K562 (cell line): Measurements from ENCODE around the gene TNRC6B. TPM values are rescaled to one million over a fixed set of nuclear protein-coding genes. Genes with fewer than 3 reads are reported as not detected.

Experiments used
- ATF3 ChIP-seq, 2 experiments: fragments of 450-650 bp in 1 of 2; sonication (generic) in 1 of 2; formaldehyde crosslinking in 1 of 2; IDR thresholded peaks in 1 of 2; conservative IDR thresholded peaks in 1 of 2; 2 replicates each; pipeline versions ENCODE4 v1.6.1 to v1.8.1; 2016 to 2023; ENCODE audit warnings: mild to moderate bottlenecking in 2 of 2, moderate library complexity in 2 of 2, inconsistent platforms in 1 of 2, missing genetic modification reagents in 1 of 2
- BCOR ChIP-seq: fragments of 450-650 bp; IDR thresholded peaks from 2 replicates; pipeline ENCODE4 v1.6.1; 2016
- BRD9 ChIP-seq: fragments of 450-650 bp; IDR thresholded peaks from 2 replicates; pipeline ENCODE4 v1.6.1; 2018; ENCODE audit warnings: low read depth; ENCODE audit not compliant: partially characterized antibody
- E2F8 ChIP-seq: fragments of 450-650 bp; IDR thresholded peaks from 2 replicates; pipeline ENCODE4 v1.7.1; 2018; ENCODE audit warnings: mild to moderate bottlenecking, low read depth; ENCODE audit not compliant: partially characterized antibody
- FOXA3 ChIP-seq, 2 experiments: fragments of 450-650 bp in 1 of 2; sonication (generic) in 1 of 2; formaldehyde crosslinking; IDR thresholded peaks in 1 of 2; conservative IDR thresholded peaks in 1 of 2; 2 replicates each; pipeline versions ENCODE4 v1.4.0 to v1.8.0; 2020 to 2022; ENCODE audit warnings: mild to moderate bottlenecking in 2 of 2, missing genetic modification reagents in 1 of 2
- HMG20B ChIP-seq: fragments of 250-450 bp; sonication (Bioruptor Pico); IDR thresholded peaks from 2 replicates; pipeline ENCODE4 v1.5.0; 2021; ENCODE audit warnings: mild to moderate bottlenecking
- JUND ChIP-seq, 2 experiments: IDR thresholded peaks; 2 replicates in 1 of 2; 3 replicates in 1 of 2; pipeline ENCODE4 v1.6.1; 2011; ENCODE audit warnings: borderline replicate concordance in 2 of 2, low read depth in 2 of 2, low read length in 2 of 2, improper control_type of control experiment in 1 of 2, missing biosample characterization in 1 of 2, missing genetic modification characterization in 1 of 2, missing genetic modification reagents in 1 of 2
- MNT ChIP-seq, 2 experiments: fragments of 450-650 bp; conservative IDR thresholded peaks; 2 replicates each; pipeline ENCODE4 v1.6.1; 2017; ENCODE audit warnings: mild to moderate bottlenecking in 2 of 2, moderate library complexity in 2 of 2
- MTA2 ChIP-seq: fragments of 450-650 bp; IDR thresholded peaks from 2 replicates; pipeline ENCODE4 v1.6.1; 2016; ENCODE audit warnings: low read depth
- SAFB ChIP-seq: fragments of 200-400 bp; formaldehyde crosslinking; IDR thresholded peaks from 2 replicates; pipeline ENCODE4 v1.6.1; 2017; ENCODE audit warnings: low read depth, low read length, borderline replicate concordance
- SMAD3 ChIP-seq: fragments of 450-650 bp; formaldehyde crosslinking; conservative IDR thresholded peaks from 2 replicates; pipeline ENCODE4 v1.4.0; 2020; ENCODE audit warnings: mild to moderate bottlenecking
- TSC22D4 ChIP-seq: fragments of 450-650 bp; IDR thresholded peaks from 2 replicates; pipeline ENCODE4 v1.6.1; 2016; ENCODE audit warnings: missing genetic modification characterization, missing biosample characterization, control low read depth
- WHSC1 ChIP-seq: IDR thresholded peaks from one replicate; pipeline ENCODE4 v1.6.1; 2012; ENCODE audit warnings: low read length, control low read depth, inconsistent platforms
- ZBED1 ChIP-seq: IDR thresholded peaks from 2 replicates; pipeline ENCODE4 v1.6.1; 2014
- ZC3H11A ChIP-seq: IDR thresholded peaks from 2 replicates; pipeline ENCODE4 v1.6.1; 2012; ENCODE audit warnings: low read depth, low read length, improper control_type of control experiment
- ZC3H4 ChIP-seq: sonication (generic); formaldehyde crosslinking; IDR thresholded peaks from 2 replicates; pipeline ENCODE4 v1.9.0; 2021; ENCODE audit warnings: missing genetic modification reagents, borderline replicate concordance
- ZNF354B ChIP-seq: fragments of 250-450 bp; sonication (Bioruptor Pico); IDR thresholded peaks from 2 replicates; pipeline ENCODE4 v1.4.0; 2020
- ZNF507 ChIP-seq: conservative IDR thresholded peaks from 2 replicates; pipeline ENCODE4 v1.6.1; 2017; ENCODE audit warnings: missing genetic modification characterization, missing compliant biosample characterization
- ZNF695 ChIP-seq: fragments of 450-650 bp; formaldehyde crosslinking; IDR thresholded peaks from 2 replicates; pipeline ENCODE4 v1.4.0; 2020; ENCODE audit warnings: mild to moderate bottlenecking, moderate library complexity
- ZNF76 ChIP-seq: fragments of 250-450 bp; sonication (Bioruptor Pico); IDR thresholded peaks from 2 replicates; pipeline ENCODE4 v1.4.0; 2020; ENCODE audit warnings: mild to moderate bottlenecking, moderate library complexity, borderline replicate concordance
- polyA plus RNA-seq, 8 experiments: library from polyadenylated mRNA; depleted of rRNA in 4 of 8; stranded (reverse) in 5 of 8; unstranded in 3 of 8; fragments of >200 nt; fragmentation: Nextera tagmentation in 2 of 8; fragmentation: Illumina TruSeq in 1 of 8; extraction: Ambion mirVana in 2 of 8; extraction: Trizol in 1 of 8; gene quantifications; 2 replicates each; pipeline versions ENCODE4 v1.2.1 to v1.2.3, GENCODE V29; 2011 to 2014; ENCODE audit warnings: inconsistent platforms in 1 of 8, missing spikeins in 1 of 8
- total RNA-seq, 7 experiments: library from RNA; depleted of rRNA in 6 of 7; stranded (reverse); fragments of >200 nt in 6 of 7; fragmentation: Illumina TruSeq in 2 of 7; extraction: Trizol in 2 of 7; gene quantifications; 2 replicates each; pipeline versions ENCODE4 v1.2.1 to v1.2.3, GENCODE V29; 2011 to 2021; ENCODE audit warnings: low replicate concordance in 1 of 7

The TNRC6B gene
- total and polyA plus RNA-seq, 9 of the 15 experiments (the other 6 are each of a cell fraction or from before 2014, with no cell fraction given), result 0.96 to 18.8 (median 10.8) TPM

DNA sequence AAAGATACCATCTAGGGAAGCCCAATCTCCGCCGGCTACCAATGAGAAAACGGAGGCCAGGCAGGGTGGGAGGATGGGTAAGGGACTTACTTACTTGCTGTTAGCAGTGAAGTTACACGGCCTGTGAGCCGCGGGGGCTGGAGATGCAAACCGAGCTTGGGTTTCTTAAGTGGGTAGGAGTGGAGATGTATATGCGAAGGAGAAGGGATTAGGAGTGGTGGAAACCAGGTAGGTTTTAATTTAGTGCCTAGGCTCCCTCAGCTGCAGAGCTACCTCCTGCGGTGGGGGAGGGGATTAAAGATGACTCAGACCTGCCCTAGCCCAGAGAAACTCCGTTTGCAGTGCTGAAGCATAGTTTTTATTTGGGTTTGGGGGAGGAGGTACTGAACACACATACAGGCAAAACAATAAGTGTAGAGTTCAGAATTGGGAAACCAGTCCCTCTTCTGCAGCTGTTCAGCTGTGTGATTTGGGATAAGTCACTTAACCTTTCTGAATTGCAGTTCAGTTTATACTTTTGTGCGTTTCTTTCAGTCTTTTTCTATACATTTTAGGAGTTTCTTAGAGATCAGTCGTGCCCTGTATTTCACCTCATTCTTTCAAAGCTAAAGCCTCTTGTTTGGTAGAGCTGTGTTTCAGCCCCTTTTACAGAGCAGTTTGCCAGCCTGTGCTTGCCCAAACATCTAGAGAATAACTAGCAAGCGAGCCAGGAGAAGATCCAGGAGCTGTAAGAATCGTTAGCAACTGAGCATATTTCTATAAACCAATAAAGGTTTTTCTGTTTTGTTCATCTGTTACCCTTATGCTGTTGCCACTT lies 596 bp upstream of the TNRC6B start (continued):
- peak; percentile 95 for TF ChIP-seq ATF3 (IDR thresholded peaks at IDR 0.05)
- no peak; the same call in 1 of the 2 replicates for TF ChIP-seq ATF3 (CRISPR knock-in tag; conservative IDR thresholded peaks at IDR 0.05)
- peak; percentile 97 for TF ChIP-seq JUND (IDR thresholded peaks at IDR 0.05; ENCODE audit: borderline replicate concordance, low read depth, low read length)
- peak; percentile 97 for TF ChIP-seq JUND (tag; IDR thresholded peaks at IDR 0.05; ENCODE audit: borderline replicate concordance, low read depth, low read length)
- no peak for TF ChIP-seq E2F8
- no peak for TF ChIP-seq ZC3H4 (CRISPR knock-in tag)
- TF ChIP-seq BRD9, result peak; percentile 30
- no peak for TF ChIP-seq MTA2
- peak; percentile 87 for TF ChIP-seq BCOR
- TF ChIP-seq HMG20B, result no peak
- TF ChIP-seq WHSC1, result no peak
- TF ChIP-seq FOXA3 (CRISPR knock-in tag; conservative IDR thresholded peaks at IDR 0.05 in 1 of 2, IDR thresholded peaks at IDR 0.05 in 1 of 2), result no peak
- no peak for TF ChIP-seq MNT (conservative IDR thresholded peaks at IDR 0.05)
- no peak for TF ChIP-seq ZBED1
- TF ChIP-seq ZNF354B (CRISPR knock-in tag), result no peak
- no peak for TF ChIP-seq ZC3H11A
- TF ChIP-seq ZNF76, result no peak
- TF ChIP-seq TSC22D4 (tag), result no peak
- TF ChIP-seq SAFB, result no peak
- no peak for TF ChIP-seq SMAD3 (CRISPR knock-in tag)
- no peak for TF ChIP-seq ZNF507 (tag)
- no peak for TF ChIP-seq ZNF695 (CRISPR knock-in tag)
